HG02763 (cell line): ENCODE results near the gene CASP3.
A peak's percentile ranks its signal among the peaks of the same experiment; 100 is the strongest.
"Not testable (repeated sequence)": the region's sequence is repeated elsewhere in the genome, so short reads cannot be mapped to it uniquely, and the experiment has no call there.

ENCODE experiments used
- ATAC-seq: cut with Tn5 transposase; IDR thresholded peaks from one replicate; pipeline ENCODE4 v1.9.1; 2021; ENCODE audit warnings: mild to moderate bottlenecking, moderate library complexity; ENCODE audit not compliant: unreplicated experiment

The CASP3 gene

DNA sequence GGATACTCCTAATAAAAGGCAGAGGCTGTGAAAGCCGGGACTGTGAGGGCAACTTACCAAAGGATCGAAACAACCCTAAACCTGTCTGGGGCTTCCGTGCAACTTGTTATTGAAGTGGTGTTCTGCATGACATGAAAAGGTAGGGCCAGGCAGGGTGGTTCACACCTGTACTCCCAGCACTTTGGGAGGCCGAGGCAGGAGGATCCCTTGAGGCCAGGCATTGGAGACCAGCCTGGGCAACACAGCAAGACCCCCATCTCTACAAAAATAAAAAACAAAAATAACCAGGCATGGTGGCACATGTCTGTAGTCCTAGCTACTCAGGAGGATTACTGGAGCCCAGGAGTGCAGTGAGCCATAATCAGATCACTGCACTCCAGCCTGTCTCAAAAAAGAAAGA lies 12.3 kb downstream of the CASP3 start:
- ATAC-seq = no peak

DNA sequence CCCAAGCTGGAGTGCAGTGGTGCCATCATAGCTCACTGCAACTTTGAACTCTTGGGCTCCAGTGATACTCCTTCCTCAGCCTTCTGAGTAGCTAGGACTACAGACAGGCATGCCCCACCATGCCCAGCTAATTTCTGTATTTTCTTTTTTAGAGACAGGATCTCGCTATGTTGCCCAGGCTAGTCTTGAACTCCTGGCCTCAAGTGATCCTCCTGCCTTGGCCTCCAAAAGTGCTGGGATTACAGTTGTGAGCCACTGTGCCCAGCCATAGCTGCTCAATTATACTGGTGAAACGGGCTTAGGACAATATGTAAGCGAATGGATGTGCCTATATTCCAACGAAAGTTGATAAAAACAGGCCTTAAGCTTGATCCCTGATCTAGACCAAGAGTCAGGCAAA lies 13.1 kb downstream of the CASP3 start:
- ATAC-seq = no peak

DNA sequence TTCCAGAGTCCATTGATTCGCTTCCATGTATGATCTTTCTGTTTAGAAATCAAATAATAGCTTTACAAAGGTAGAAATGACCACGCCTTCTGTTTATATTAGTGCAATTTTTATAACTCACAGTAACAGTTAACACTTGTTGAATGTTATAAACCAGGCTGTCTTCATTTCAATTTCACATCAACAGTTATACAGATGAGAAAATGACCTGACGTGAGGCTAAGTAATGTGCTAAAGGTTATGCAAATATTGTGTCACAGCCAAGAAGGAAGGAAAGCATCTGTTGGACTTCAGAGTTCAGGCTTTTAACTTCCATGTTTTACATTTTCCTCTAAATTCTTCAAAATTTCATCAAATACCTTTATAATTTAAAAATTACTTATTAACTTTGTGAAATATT lies 13.9 kb downstream of the CASP3 start:
- no peak for ATAC-seq

DNA sequence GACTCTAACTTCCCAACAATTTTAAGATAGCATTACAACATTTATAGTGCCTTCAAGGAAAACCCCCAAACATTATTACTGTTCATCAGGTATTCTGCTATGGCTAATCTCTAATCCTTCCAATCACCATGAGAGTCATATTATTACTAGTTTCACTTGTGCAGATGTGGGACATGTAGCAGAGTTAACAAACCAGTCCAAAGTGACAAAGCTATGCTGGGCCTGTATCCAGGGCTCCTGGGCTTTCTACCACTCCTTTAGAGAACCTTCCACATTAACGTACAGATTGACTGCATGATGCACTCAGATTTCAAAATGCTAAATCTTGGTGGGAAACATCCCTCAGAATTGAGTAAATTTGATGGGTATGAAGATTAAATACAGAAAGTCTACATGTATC lies 16.4 kb downstream of the CASP3 start:
- ATAC-seq = no peak

- no peak for ATAC-seq
Measured at GRCh38 chr4:184628103-184628502, 21.1 kb downstream of the CASP3 start.

DNA sequence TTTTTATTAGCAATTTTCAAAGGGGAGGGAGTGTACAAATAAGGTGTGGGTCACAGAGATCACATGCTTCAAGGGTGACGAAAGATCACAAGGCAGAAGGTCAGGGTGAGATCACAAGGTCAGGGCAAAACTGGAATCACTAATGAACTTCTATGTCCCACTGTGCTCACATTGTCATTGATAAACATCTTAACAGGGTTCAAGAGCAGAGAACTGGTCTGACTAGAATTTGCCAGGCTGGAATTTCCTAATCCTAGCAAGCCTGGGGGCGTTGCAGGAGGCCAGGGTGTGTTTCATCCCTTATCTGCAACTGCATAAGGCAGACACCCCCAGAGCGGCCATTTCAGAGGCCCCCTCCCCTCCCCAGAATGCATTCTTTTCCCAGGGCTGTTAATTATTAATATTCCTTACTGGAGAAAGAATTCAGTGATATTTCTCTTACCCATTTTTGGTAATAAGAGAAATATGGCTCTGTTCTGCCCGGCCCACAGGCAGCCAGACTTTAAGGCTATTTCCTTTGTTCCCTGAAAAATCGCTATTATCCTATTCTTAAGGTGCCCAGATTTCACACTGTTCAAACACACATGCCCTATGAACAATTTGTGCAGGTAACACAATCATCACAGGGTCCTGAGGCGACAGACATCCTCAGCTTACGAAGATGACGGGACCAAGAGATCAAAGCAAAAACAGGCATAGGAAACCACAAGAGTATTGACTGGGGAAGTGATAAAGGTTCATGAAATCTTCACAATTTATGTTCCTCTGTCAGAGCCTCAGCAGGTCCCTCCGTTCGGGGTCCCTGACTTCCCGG lies 23.3 kb downstream of the CASP3 start:
- ATAC-seq = not testable (repeated sequence)

- no peak for ATAC-seq
Measured at GRCh38 chr4:184624972-184625554, 24.2 kb downstream of the CASP3 start.

DNA sequence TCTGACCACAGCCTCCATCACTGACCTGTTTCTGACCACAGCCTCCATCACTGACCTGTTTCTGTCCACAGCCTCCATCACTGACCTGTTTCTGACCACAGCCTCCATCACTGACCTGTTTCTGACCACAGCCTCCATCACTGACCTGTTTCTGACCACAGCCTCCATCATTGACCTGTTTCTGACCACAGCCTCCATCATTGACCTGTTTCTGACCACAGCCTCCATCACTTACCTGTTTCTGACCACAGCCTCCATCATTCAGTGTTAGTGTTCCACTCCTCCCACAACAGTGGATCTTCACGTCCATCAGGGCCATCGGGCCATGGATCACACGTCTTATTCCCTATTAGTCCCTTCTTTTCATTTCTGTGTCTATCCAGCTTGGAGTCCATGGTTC lies 24.7 kb downstream of the CASP3 start:
- ATAC-seq = not testable (repeated sequence)

DNA sequence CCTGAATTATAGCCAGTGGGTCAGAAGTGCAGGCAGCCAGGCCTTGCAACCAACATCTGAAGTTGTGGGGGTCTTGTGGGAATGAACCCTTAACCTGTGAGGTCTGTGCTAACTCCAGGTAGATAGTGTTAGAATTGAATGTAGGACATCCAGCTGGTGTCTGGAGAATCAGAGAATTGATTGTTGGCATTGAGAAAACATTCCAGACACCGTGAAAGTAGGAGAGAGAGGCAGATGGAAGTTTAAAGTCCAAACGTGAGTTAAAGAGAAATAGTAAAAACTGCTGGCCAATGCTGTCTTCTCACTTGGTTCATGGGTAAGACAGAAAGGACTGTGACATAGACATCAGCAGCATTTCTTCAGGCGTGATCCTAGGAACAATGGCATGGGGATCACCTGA lies 27.7 kb downstream of the CASP3 start:
- no peak for ATAC-seq

GRCh38 chr4:184620212-184620867 lies 28.9 kb downstream of the CASP3 start:
- no peak for ATAC-seq

DNA sequence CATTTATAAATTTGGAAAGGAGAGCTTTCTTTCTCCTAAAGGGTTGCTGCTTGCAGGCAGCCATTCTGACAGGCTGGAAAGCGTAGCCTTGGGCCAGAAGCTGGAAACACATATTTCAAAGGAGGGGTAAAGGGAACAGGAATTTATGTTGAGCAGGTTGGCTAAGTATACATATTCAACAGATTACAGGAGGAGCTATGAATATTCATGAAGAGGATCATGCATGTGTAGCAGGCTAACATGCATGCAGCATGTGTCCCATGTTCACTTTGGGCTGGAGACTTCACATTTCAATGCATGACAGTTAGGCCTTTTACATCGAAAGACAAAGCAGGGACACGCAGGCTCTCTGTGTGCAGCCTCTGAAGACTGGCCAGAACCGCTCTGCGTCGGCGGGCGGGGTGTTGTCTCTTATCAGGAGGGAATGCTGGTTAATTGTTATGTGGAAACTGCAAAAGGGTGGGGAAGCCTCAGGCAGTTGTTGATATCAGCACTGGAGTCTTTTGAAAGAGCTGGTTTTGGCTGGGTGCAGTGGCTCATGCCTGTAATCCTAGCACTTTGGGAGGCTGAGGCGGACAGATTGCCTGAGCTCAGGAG lies 31.5 kb downstream of the CASP3 start:
- ATAC-seq = no peak

DNA sequence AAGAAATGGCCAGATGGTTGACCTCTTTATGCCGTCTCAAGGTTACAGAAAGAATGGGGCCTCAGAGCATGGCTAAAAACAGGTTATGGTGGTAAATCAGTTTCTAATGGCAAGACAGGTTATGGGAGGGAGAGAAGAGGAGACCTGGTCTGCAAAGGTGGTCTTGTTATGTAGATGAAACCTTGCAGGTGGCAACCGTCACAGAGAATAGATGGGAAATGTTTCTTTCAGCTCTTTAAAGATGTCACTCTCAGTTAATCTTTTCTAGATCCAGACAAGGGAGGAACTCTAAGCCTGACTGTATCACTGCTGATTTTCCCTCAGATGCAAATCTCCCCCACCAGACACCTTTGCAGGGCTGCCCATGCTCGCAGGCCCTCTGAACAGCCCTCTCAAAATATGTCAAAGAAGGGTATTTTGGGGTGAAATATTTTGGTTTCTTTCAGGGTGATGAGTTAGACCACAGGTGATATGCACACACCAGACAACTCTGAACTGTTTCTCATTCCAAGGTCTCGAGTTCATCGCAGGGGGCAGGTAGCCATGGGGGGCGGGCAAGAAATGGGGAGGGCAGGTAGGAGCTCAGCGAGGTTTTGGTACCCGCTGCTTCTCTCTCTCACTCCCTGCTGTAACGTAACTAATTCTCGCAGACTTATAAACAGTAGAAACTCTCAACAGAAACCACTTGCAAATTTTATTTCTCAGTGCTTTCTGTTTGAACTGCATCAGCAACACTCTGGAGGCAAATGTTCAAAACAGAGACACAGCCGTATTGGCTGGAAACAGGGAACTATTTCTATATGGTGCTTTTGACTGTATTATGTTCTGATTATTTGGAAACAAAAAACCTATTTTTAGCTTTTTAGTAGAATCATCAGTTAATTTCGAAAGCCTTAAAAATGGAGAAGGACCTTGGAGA lies 32.4 kb downstream of the CASP3 start:
- peak; percentile 81 for ATAC-seq

- not testable (repeated sequence) for ATAC-seq
Measured at GRCh38 chr4:184616168-184616567, 33.1 kb downstream of the CASP3 start.

DNA sequence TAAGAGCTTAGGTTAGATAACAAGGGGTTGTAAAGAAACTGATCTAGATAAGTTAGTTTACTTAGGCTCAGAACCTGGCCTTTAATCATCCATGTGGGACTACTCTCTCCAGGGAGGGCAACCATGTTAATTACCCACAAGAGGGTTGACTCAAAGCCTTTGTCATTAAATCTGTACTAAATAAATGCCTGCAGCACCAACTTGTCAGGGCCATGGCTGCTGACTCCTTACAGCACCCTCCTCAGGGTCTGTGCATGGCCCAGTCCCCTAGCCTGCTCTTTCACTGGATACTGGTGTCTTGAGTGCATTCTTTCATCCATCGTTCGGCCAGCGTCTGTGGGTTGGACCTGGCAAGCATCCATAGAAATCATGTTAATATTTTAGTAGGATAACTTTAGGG lies 34.7 kb downstream of the CASP3 start:
- no peak for ATAC-seq

GRCh38 chr4:184613405-184613804 lies 35.8 kb downstream of the CASP3 start:
- no peak for ATAC-seq

GRCh38 chr4:184612074-184612473 lies 37.2 kb downstream of the CASP3 start:
- no peak for ATAC-seq

DNA sequence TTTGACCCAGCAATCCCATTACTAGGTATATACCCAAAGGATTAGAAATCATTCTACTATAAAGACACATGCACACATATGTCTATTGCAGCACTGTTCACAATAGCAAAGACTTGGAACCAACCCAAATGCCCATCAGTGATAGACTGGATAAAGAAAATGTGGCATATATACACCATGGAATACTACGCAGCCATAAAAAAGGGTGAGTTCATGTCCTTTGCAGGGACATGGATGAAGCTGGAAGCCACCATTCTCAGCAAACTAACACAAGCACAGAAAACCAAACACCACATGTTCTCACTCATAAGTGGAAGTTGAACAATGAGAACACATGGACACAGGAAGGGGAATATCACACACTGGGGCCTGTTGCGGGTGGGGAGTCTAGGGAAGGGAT lies 41.8 kb downstream of the CASP3 start:
- ATAC-seq = not testable (repeated sequence)

DNA sequence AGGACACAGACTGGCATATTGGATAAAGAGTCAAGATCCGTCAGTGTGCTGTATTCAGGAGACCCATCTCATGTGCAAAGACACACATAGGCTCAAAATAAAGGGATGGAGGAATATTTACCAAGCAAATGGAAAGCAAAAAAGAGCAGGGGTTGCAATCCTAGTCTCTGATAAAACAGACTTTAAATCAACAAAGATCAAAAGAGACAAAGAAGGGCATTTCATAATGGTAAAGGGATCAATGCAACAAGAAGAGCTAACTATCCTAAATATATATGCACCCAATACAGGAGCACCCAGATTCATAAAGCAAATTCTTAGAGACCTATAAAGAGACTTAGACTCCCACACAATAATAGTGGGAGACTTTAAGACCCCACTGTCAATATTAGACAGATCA lies 46.4 kb downstream of the CASP3 start:
- not testable (repeated sequence) for ATAC-seq

- not testable (repeated sequence) for ATAC-seq
Measured at GRCh38 chr4:184600982-184601381, 48.3 kb downstream of the CASP3 start.

GRCh38 chr4:184599492-184600135 lies 49.6 kb downstream of the CASP3 start:
- no peak for ATAC-seq
